Activated CD4-positive, alpha-beta memory T cell treated with anti-CD3 and anti-CD28 coated beads, Interleukin-2, amount 10 ng/mL, durations not matched to agents 7 days and 5 days (primary cell): ENCODE measurements around the gene GABRR3. TPM values are rescaled to one million over a fixed set of nuclear protein-coding genes. Genes with fewer than 3 reads are reported as not detected.
A peak's percentile ranks its signal among the peaks of the same experiment; 100 is the strongest.

Source experiments
- CTCF ChIA-PET: fragments of 350-600 bp; sonication (Branson Sonifier 250); formaldehyde crosslinking; loops from one replicate; lab custom pipeline; 2021; ENCODE audit warnings: antibody characterized with exemption, inconsistent platforms; lab: Charles Lee
- POLR2A ChIA-PET: fragments of 350-600 bp; sonication (Branson Sonifier 250); formaldehyde crosslinking; loops from one replicate; lab custom pipeline; 2021; ENCODE audit warnings: antibody characterized with exemption; lab: Charles Lee
- DNase-seq: peaks from one replicate; pipeline ENCODE4 v3.0.0-alpha.2; 2020
- H3K27ac Mint-ChIP-seq: one replicate; pipeline ENCODE4 v1.8.0; 2021; ENCODE audit warnings: mild to moderate bottlenecking, mixed read lengths
- H3K27me3 Mint-ChIP-seq: one replicate; pipeline ENCODE4 v1.8.0; 2021; ENCODE audit warnings: mixed read lengths
- H3K36me3 Mint-ChIP-seq: one replicate; pipeline ENCODE4 v1.8.0; 2021; ENCODE audit warnings: low read depth, mixed read lengths
- H3K4me1 Mint-ChIP-seq: one replicate; pipeline ENCODE4 v1.8.0; 2021; ENCODE audit warnings: mixed read lengths
- H3K4me3 Mint-ChIP-seq: one replicate; pipeline ENCODE4 v1.8.0; 2021; ENCODE audit warnings: mild to moderate bottlenecking, mixed read lengths
- H3K9me3 Mint-ChIP-seq: one replicate; pipeline ENCODE4 v1.8.0; 2021; ENCODE audit warnings: mixed read lengths
- total RNA-seq, 2 experiments: library from RNA; stranded (reverse); gene quantifications; one replicate each; pipeline ENCODE4 v1.2.3, GENCODE V29; 2021

The GABRR3 gene
- total RNA-seq, 2 experiments from 2014 or later = not detected

- POLR2A ChIA-PET = interaction anchor here (1.6 to 4.0 kb wide), 2 partner anchors 71 to 121 kb away, joined by 3 to 16 read pairs; partner anchors contain the start of gene CRYBG3
- CTCF ChIA-PET = interaction anchor here (1.2 to 4.2 kb wide), 3 partner anchors 25 to 771 kb away, joined by 5 to 14 read pairs (median 6); no protein-coding TSS in a partner anchor
- Mint-ChIP-seq H3K27ac (peak overlapping the region; percentile 62), H3K4me3 (no peak overlapping the region), H3K4me1 (peaks cover 21% of the 10 kb centered on the region), H3K9me3 (no peaks in the 10 kb centered on the region), H3K27me3 (no peaks in the 10 kb centered on the region), H3K36me3 (peaks cover 80% of the 10 kb centered on the region)
- no peak for DNase-seq
Measured at GRCh38 chr3:97942801-97943546, 92.1 kb downstream of the GABRR3 start.

GRCh38 chr3:97940034-97940433 lies 95.1 kb downstream of the GABRR3 start:
- H3K9me3 Mint-ChIP-seq = no peaks in the 10 kb centered on the region
- H3K36me3 Mint-ChIP-seq = peaks cover 79% of the 10 kb centered on the region
- CTCF ChIA-PET = interaction anchor here (1.0 to 4.2 kb wide), 3 partner anchors 54 to 147 kb away, joined by 3 to 14 read pairs (median 4); no protein-coding TSS in a partner anchor
- no peak overlapping the region for H3K27ac Mint-ChIP-seq
- H3K4me1 Mint-ChIP-seq = peaks cover 22% of the 10 kb centered on the region
- H3K4me3 Mint-ChIP-seq = no peak overlapping the region
- POLR2A ChIA-PET = interaction anchor here (0.8 kb wide), 1 partner anchor 26 kb away, joined by 3 read pairs; no protein-coding TSS in a partner anchor
- no peak for DNase-seq
- no peaks in the 10 kb centered on the region for H3K27me3 Mint-ChIP-seq

GRCh38 chr3:97939401-97939800 lies 95.7 kb downstream of the GABRR3 start:
- CTCF ChIA-PET = interaction anchor here (1.8 to 4.2 kb wide), 2 partner anchors 83 to 147 kb away, joined by 4 to 14 read pairs; no protein-coding TSS in a partner anchor
- Mint-ChIP-seq H3K27me3 (no peaks in the 10 kb centered on the region), H3K4me3 (no peak overlapping the region), H3K36me3 (peaks cover 77% of the 10 kb centered on the region), H3K27ac (no peak overlapping the region), H3K4me1 (peaks cover 22% of the 10 kb centered on the region), H3K9me3 (no peaks in the 10 kb centered on the region)
- DNase-seq = no peak
- POLR2A ChIA-PET = no interaction called here

GRCh38 chr3:97938444-97938843 lies 96.7 kb downstream of the GABRR3 start:
- Mint-ChIP-seq H3K4me3 (no peak overlapping the region), H3K4me1 (peaks cover 17% of the 10 kb centered on the region), H3K9me3 (no peaks in the 10 kb centered on the region), H3K27me3 (no peaks in the 10 kb centered on the region), H3K36me3 (peaks cover 71% of the 10 kb centered on the region), H3K27ac (no peak overlapping the region)
- no peak for DNase-seq
- ChIA-PET CTCF (no interaction called here), POLR2A (interaction anchor here (1.7 kb wide), 1 partner anchor 84 kb away, joined by 4 read pairs; no protein-coding TSS in a partner anchor)

- H3K4me1 Mint-ChIP-seq = peaks cover 5% of the 10 kb centered on the region
- DNase-seq = no peak
- H3K4me3 Mint-ChIP-seq = no peak overlapping the region
- H3K9me3 Mint-ChIP-seq = no peaks in the 10 kb centered on the region
- peaks cover 64% of the 10 kb centered on the region for H3K36me3 Mint-ChIP-seq
- POLR2A ChIA-PET = interaction anchor here (1.7 kb wide), 1 partner anchor 85 kb away, joined by 4 read pairs; no protein-coding TSS in a partner anchor
- H3K27ac Mint-ChIP-seq = no peak overlapping the region
- CTCF ChIA-PET = interaction anchor here (0.9 kb wide), 1 partner anchor 145 kb away, joined by 3 read pairs; no protein-coding TSS in a partner anchor
- no peaks in the 10 kb centered on the region for H3K27me3 Mint-ChIP-seq
Measured at GRCh38 chr3:97937205-97937604, 97.9 kb downstream of the GABRR3 start.

- Mint-ChIP-seq H3K27me3 (no peaks in the 10 kb centered on the region), H3K36me3 (peaks cover 65% of the 10 kb centered on the region), H3K9me3 (no peaks in the 10 kb centered on the region), H3K27ac (no peak overlapping the region), H3K4me1 (peaks cover 3% of the 10 kb centered on the region), H3K4me3 (no peak overlapping the region)
- ChIA-PET POLR2A (no interaction called here), CTCF (no interaction called here)
- DNase-seq = no peak
Measured at GRCh38 chr3:97935842-97936241, 99.3 kb downstream of the GABRR3 start.

Other genes with a start within 250 kb of the GABRR3 start
- gene CRYBG3, start 213.3 kb downstream of the GABRR3 start, total RNA-seq = 10 to 100 TPM; 12.8 to 13.1 TPM
- gene RIOX2, start 62.9 kb downstream of the GABRR3 start, total RNA-seq = 10 to 100 TPM; 46.5 to 46.7 TPM
- not detected for gene OR5AC2, start 51.9 kb upstream of the GABRR3 start, total RNA-seq
- gene OR5H1, start 95.4 kb upstream of the GABRR3 start, total RNA-seq = not detected
- not detected for gene OR5H14, start 112.2 kb upstream of the GABRR3 start, total RNA-seq
- not detected for gene OR5H15, start 131.4 kb upstream of the GABRR3 start, total RNA-seq
- not detected for gene OR5H6, start 228.9 kb upstream of the GABRR3 start, total RNA-seq
- gene OR5H2, start 247.2 kb upstream of the GABRR3 start, total RNA-seq = not detected